DMS153 treated with DMSO at 0.1 percent for 48 hours (cell line): ENCODE results near the gene TXK.

Experiments used
- DNase-seq: peaks from one replicate; lab custom pipeline; 2025; ENCODE audit not compliant: unreplicated experiment; lab: John Stamatoyannopoulos, UW

Gene TXK

GRCh38 chr4:48027653-48028052 is 106.4 kb downstream of the TXK start:
- no peak for DNase-seq

GRCh38 chr4:48025005-48025404 is 109.0 kb downstream of the TXK start:
- no peak for DNase-seq

- DNase-seq = no peak
These were observed 109.5 kb downstream of the TXK start for GRCh38 chr4:48024522-48024921.

- DNase-seq = no peak
These were observed 111.8 kb downstream of the TXK start for GRCh38 chr4:48022192-48022799.

GRCh38 chr4:48021100-48021499 is 113.0 kb downstream of the TXK start:
- DNase-seq = no peak

- no peak for DNase-seq
These were observed 115.9 kb downstream of the TXK start for GRCh38 chr4:48018112-48018511.

- DNase-seq = no peak
These were observed 116.9 kb downstream of the TXK start for GRCh38 chr4:48017108-48017571.
